B cell (primary cell): Measurements from ENCODE around the gene RPF1. TPM values are rescaled to one million over a fixed set of nuclear protein-coding genes. Genes with fewer than 3 reads are reported as not detected.
A peak's percentile ranks its signal among the peaks of the same experiment; 100 is the strongest.
"Not testable (repeated sequence)": the region's sequence is repeated elsewhere in the genome, so short reads cannot be mapped to it uniquely, and the experiment has no call there.

Source experiments
- ATAC-seq: fragments of 200-7000 bp; cut with Tn5 transposase; one replicate; pipeline ENCODE4 v1.10.0; 2021; ENCODE audit warnings: low read depth, mild to moderate bottlenecking, moderate number of reproducible peaks, moderate library complexity
- CTCF ChIA-PET: fragments of 350-600 bp; sonication (Branson Sonifier 250); formaldehyde crosslinking; loops from one replicate; lab custom pipeline; 2021; ENCODE audit warnings: antibody characterized with exemption, inconsistent platforms; lab: Charles Lee
- POLR2A ChIA-PET: fragments of 350-600 bp; sonication (Branson Sonifier 250); formaldehyde crosslinking; loops from one replicate; lab custom pipeline; 2021; ENCODE audit warnings: antibody characterized with exemption; lab: Charles Lee
- DNase-seq: peaks from one replicate; pipeline ENCODE4 v3.0.0; 2013
- H2AFZ ChIP-seq: 2 replicates; pipeline ENCODE4 v1.6.1; 2012; ENCODE audit warnings: mild to moderate bottlenecking, low read depth, low read length; ENCODE audit not compliant: insufficient read depth, poor library complexity, severe bottlenecking
- H3K27ac ChIP-seq, 2 donors: 1 replicate in 1 of 2; 2 replicates in 1 of 2; pipeline ENCODE4 v1.5.1; 2012 to 2013; ENCODE audit warnings: low read length in 2 of 2, mild to moderate bottlenecking in 2 of 2, moderate library complexity in 1 of 2
- H3K27me3 ChIP-seq, 4 experiments: fragments of 200-600 bp in 1 of 4; sonication (generic) in 1 of 4; replicated peaks in 1 of 4; 1 replicate in 2 of 4; 2 replicates in 2 of 4; pipeline versions ENCODE4 v1.6.1 to v1.7.0; 2013 to 2016; ENCODE audit warnings: low read length in 3 of 4, mild to moderate bottlenecking in 2 of 4, mixed read lengths in 1 of 4, moderate library complexity in 1 of 4; ENCODE audit not compliant: insufficient read depth in 4 of 4, control insufficient read depth in 3 of 4; ENCODE audit errors: control extremely low read depth in 1 of 4
- H3K36me3 ChIP-seq, 2 experiments: replicated peaks in 1 of 2; 1 replicate in 1 of 2; 2 replicates in 1 of 2; pipeline versions ENCODE4 v1.6.1 to v1.7.1; 2013; ENCODE audit warnings: low read length in 1 of 2; ENCODE audit not compliant: insufficient read depth in 2 of 2, control insufficient read depth in 1 of 2; ENCODE audit errors: control extremely low read depth in 1 of 2, extremely low read depth in 1 of 2
- H3K4me1 ChIP-seq, 2 donors: fragments of 200-600 bp in 1 of 2; sonication (generic) in 1 of 2; 1 replicate in 1 of 2; 2 replicates in 1 of 2; pipeline versions ENCODE4 v1.5.1 to v1.6.1; 2013 to 2017; ENCODE audit warnings: low read length in 2 of 2; ENCODE audit not compliant: control insufficient read depth in 2 of 2, insufficient read depth in 2 of 2
- H3K4me2 ChIP-seq: replicated peaks from 2 replicates; pipeline ENCODE3; 2012; ENCODE audit warnings: mild to moderate bottlenecking, low read depth, low read length; ENCODE audit not compliant: poor library complexity, severe bottlenecking
- H3K4me3 ChIP-seq, 5 experiments: fragments of 200-600 bp in 1 of 5; sonication (generic) in 1 of 5; 1 replicate in 3 of 5; 2 replicates in 2 of 5; pipeline versions ENCODE4 v1.5.1 to v1.7.0; 2011 to 2016; ENCODE audit warnings: low read length in 4 of 5, mild to moderate bottlenecking in 4 of 5, low read depth in 2 of 5, control low read depth in 1 of 5, moderate library complexity in 1 of 5; ENCODE audit not compliant: insufficient read depth in 1 of 5; ENCODE audit errors: control extremely low read depth in 1 of 5, extremely low read depth in 1 of 5
- H3K79me2 ChIP-seq: fragments of 200-600 bp; sonication (generic); one replicate; pipeline ENCODE4 v1.6.0; 2016; ENCODE audit warnings: low read length; ENCODE audit not compliant: control insufficient read depth, insufficient read depth
- H3K9ac ChIP-seq: fragments of 200-600 bp; sonication (generic); 2 replicates; pipeline ENCODE4 v1.6.1; 2017; ENCODE audit warnings: mild to moderate bottlenecking, low read length, moderate library complexity
- H3K9me3 ChIP-seq, 3 donors: one replicate each; pipeline versions ENCODE4 v1.6.1 to v1.7.1; 2013; ENCODE audit warnings: low read length in 2 of 3; ENCODE audit not compliant: control insufficient read depth in 2 of 3, insufficient read depth in 1 of 3; ENCODE audit errors: control extremely low read depth in 1 of 3
- H4K20me1 ChIP-seq: 2 replicates; pipeline ENCODE4 v1.6.0; 2012; ENCODE audit warnings: mild to moderate bottlenecking, low read length; ENCODE audit not compliant: insufficient read depth, control insufficient read depth, poor library complexity, severe bottlenecking
- H3K27ac Mint-ChIP-seq: one replicate; pipeline ENCODE4 v1.8.0; 2021; ENCODE audit warnings: mixed read lengths
- H3K27me3 Mint-ChIP-seq: one replicate; pipeline ENCODE4 v1.8.0; 2021; ENCODE audit warnings: mixed read lengths
- H3K4me1 Mint-ChIP-seq: one replicate; pipeline ENCODE4 v1.8.0; 2021; ENCODE audit warnings: mixed read lengths
- H3K4me3 Mint-ChIP-seq: one replicate; pipeline ENCODE4 v1.8.0; 2021; ENCODE audit warnings: mixed read lengths
- H3K9me3 Mint-ChIP-seq: one replicate; pipeline ENCODE4 v1.8.0; 2022; ENCODE audit warnings: mixed read lengths; ENCODE audit not compliant: insufficient read depth
- EZH2 ChIP-seq: IDR thresholded peaks from 2 replicates; pipeline ENCODE4 v1.6.1; 2012; ENCODE audit warnings: borderline replicate concordance, low read depth, mild to moderate bottlenecking, moderate library complexity, low read length; ENCODE audit not compliant: insufficient read depth, poor library complexity, severe bottlenecking
- WGBS: methylation state at CpG from one replicate; pipeline ENCODE4 v1.1.5; 2013; ENCODE audit warnings: missing lambda C conversion rate; ENCODE audit not compliant: insufficient coverage; 5-methylcytosine and 5-hydroxymethylcytosine counted together
- intact Hi-C: fragments of 100-400 bp; cut with micrococcal nuclease; formaldehyde crosslinking; loops from one replicate; pipeline ENCODE4 v1.10.0; 2022
- polyA plus RNA-seq: library from polyadenylated mRNA; depleted of rRNA; stranded (reverse); fragments of >200 nt; gene quantifications from 2 replicates; pipeline ENCODE4 v1.2.3, GENCODE V29; 2012
- total RNA-seq, 2 donors: library from RNA; stranded (reverse); fragments of 120-200 nt in 1 of 2; gene quantifications; 1 replicate in 1 of 2; 2 replicates in 1 of 2; pipeline versions ENCODE4 v1.2.3 to v1.2.4, GENCODE V29; 2013 to 2022
- TF ChIP-seq, protein P1 (sequence below): fragments of 200-600 bp; IDR thresholded peaks from one replicate; pipeline ENCODE4 v1.8.0; 2022; ENCODE audit warnings: antibody characterized with exemption, mild to moderate bottlenecking

The RPF1 gene
- total and polyA plus RNA-seq, 2 donors (not counting 1 experiment from before 2014, with no cell fraction given) = 15.5 to 38.8 TPM

DNA sequence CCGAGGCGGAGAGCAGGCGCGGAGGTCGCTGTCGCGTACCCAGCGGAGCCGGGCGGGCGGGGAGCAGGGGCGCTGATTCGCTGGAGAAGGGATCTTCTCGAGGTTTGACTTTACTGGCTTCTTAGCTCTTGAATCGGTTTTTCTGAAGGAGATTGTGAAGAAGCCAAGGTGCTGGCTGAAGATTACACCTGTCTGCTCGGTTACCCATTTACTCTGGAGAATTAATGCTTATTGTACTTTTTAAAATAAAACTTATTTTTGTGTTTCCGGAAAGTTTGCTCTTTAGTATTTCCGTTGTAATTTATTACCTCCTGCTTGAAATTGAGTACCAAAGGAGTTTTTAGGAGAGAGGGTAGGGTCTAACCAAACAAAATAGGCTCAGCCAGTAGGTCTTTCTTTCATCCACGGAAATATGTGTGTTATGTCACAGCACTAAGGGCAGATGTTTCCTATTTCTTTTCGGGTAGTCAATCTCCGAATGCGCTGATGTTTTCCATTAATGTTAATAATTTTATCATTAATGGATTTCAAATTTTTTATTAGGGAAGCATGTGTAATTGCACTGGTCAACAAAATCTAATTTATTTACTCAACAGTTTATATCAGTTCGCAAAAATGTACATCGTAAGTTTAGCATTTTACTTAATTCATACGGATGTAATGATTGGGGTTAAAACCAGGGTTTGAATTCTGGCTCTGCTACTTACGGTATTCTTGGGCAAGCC lies 27.8 kb downstream of the RPF1 start:
- H3K9ac ChIP-seq = peak overlapping the region; percentile 73
- H3K9me3 Mint-ChIP-seq = no peaks in the 10 kb centered on the region
- 0% methylated on average over 16 of the region's 26 CpGs for WGBS
- H3K4me1 ChIP-seq = peaks cover 23 to 27% of the 10 kb centered on the region in 2 donors
- no peaks in the 10 kb centered on the region for H3K36me3 ChIP-seq
- peaks cover 0 to 7% (median 1%) of the 10 kb centered on the region in 3 donors for H3K9me3 ChIP-seq
- H3K27ac Mint-ChIP-seq = peak overlapping the region; percentile 98
- peaks cover 38% of the 10 kb centered on the region for H3K79me2 ChIP-seq
- peaks cover 29% of the 10 kb centered on the region for H3K4me1 Mint-ChIP-seq
- TF ChIP-seq, protein P1, sequence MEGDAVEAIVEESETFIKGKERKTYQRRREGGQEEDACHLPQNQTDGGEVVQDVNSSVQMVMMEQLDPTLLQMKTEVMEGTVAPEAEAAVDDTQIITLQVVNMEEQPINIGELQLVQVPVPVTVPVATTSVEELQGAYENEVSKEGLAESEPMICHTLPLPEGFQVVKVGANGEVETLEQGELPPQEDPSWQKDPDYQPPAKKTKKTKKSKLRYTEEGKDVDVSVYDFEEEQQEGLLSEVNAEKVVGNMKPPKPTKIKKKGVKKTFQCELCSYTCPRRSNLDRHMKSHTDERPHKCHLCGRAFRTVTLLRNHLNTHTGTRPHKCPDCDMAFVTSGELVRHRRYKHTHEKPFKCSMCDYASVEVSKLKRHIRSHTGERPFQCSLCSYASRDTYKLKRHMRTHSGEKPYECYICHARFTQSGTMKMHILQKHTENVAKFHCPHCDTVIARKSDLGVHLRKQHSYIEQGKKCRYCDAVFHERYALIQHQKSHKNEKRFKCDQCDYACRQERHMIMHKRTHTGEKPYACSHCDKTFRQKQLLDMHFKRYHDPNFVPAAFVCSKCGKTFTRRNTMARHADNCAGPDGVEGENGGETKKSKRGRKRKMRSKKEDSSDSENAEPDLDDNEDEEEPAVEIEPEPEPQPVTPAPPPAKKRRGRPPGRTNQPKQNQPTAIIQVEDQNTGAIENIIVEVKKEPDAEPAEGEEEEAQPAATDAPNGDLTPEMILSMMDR = no peak
- no peak for TF ChIP-seq EZH2
- H3K4me2 ChIP-seq = peak overlapping the region; percentile 84
- peak overlapping the region; percentile 84 for H2AFZ ChIP-seq
- H3K4me3 ChIP-seq = peak overlapping the region; percentile 82 to 98 (median 90)
- intact Hi-C loops = loop anchor here (1.0 to 10.0 kb wide), 11 partner anchors 28 to 770 kb away; partner anchors contain the start of genes BCL10, CTBS, PRKACB and RPF1
- H3K27me3 ChIP-seq = no peaks in the 10 kb centered on the region
- H3K4me3 Mint-ChIP-seq = peak overlapping the region; percentile 95
- CTCF ChIA-PET = interaction anchor here (1.1 to 2.2 kb wide), 4 partner anchors 28 to 365 kb away, joined by 4 to 11 read pairs (median 4); partner anchors contain the start of gene CTBS
- ATAC-seq (no peak), DNase-seq (no peak)
- peak overlapping the region; percentile 82 to 89 for H3K27ac ChIP-seq
- POLR2A ChIA-PET = interaction anchor here (0.6 to 2.7 kb wide), 6 partner anchors 27 to 769 kb away, joined by 3 to 41 read pairs (median 8); partner anchors contain the start of genes BCL10, CTBS, PRKACB and RPF1
- H4K20me1 ChIP-seq = peaks cover 7% of the 10 kb centered on the region
- H3K27me3 Mint-ChIP-seq = no peaks in the 10 kb centered on the region

DNA sequence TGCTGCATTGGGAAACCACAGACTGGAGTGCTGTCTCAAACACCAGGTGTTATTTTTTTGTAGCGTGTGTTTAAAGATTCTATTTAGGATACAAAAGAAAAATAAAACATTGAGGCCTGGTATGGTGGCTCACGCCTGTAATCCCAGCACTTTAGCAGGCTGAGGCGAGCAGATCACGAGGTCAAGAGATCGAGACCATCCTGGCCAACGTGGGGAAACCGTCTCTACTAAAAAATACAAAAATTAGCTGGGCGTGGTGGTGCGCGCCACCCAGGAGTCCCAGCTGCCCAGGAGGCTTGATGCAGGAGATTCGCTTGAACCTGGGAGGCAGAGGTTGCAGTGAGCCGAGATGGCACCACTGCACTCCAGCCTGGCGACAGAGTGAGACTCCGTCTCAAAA lies 28.8 kb downstream of the RPF1 start:
- H3K36me3 ChIP-seq, ATAC-seq, POLR2A ChIA-PET, DNase-seq, H3K4me2 ChIP-seq, H3K4me3 ChIP-seq, H3K27me3 Mint-ChIP-seq, H3K4me3 Mint-ChIP-seq, H3K9ac ChIP-seq, H3K27ac Mint-ChIP-seq, H3K9me3 Mint-ChIP-seq, H3K27me3 ChIP-seq, H2AFZ ChIP-seq, H4K20me1 ChIP-seq, H3K9me3 ChIP-seq, H3K27ac ChIP-seq: not testable (repeated sequence)
- 92% methylated on average over 11 of the region's 14 CpGs for WGBS
- H3K4me1 ChIP-seq = peaks cover 23 to 27% of the 10 kb centered on the region in 2 donors
- peaks cover 30% of the 10 kb centered on the region for H3K79me2 ChIP-seq
- intact Hi-C loops = loop anchor here (5.0 to 10.0 kb wide), 4 partner anchors 34 to 769 kb away; partner anchors contain the start of genes BCL10, PRKACB and SYDE2
- CTCF ChIA-PET = interaction anchor here (1.0 to 2.2 kb wide), 2 partner anchors 66 to 245 kb away, joined by 3 to 11 read pairs; partner anchors contain the start of gene CTBS
- peaks cover 28% of the 10 kb centered on the region for H3K4me1 Mint-ChIP-seq
